Pancreas (tissue), 10 donors: ENCODE data around the gene TLCD3A. TPM values are rescaled to one million over a fixed set of nuclear protein-coding genes. Genes with fewer than 3 reads are reported as not detected.

Experiments
- ATAC-seq, 4 donors: fragments of 200-7000 bp; cut with Tn5 transposase; one replicate each; pipeline versions ENCODE4 v1.8.0 to v1.9.1; 2020; ENCODE audit warnings: mild to moderate bottlenecking in 4 of 4, moderate library complexity in 4 of 4
- DNase-seq, 6 donors: peaks; one replicate each; pipeline ENCODE4 v3.0.0-alpha.2; 2020
- FAIRE-seq: peaks from 2 replicates; lab custom pipeline; 2012; peaks lifted over from hg19 to GRCh38; lab: Jason Lieb, UNC
- H3K27ac ChIP-seq, 4 donors: fragments of 200-600 bp; sonication (generic); 1 replicate in 3 of 4; 2 replicates in 1 of 4; pipeline versions ENCODE4 v1.5.0 to v1.8.0; 2020
- H3K27me3 ChIP-seq, 4 donors: fragments of 200-600 bp; one replicate each; pipeline ENCODE4 v1.8.0; 2021
- H3K36me3 ChIP-seq, 3 donors: fragments of 200-600 bp; sonication (generic) in 1 of 3; one replicate each; pipeline versions ENCODE4 v1.5.0 to v1.8.0; 2020 to 2021
- H3K4me1 ChIP-seq, 3 donors: fragments of 200-600 bp; one replicate each; pipeline ENCODE4 v1.8.0; 2021
- H3K4me3 ChIP-seq, 4 donors: fragments of 200-600 bp; sonication (generic) in 2 of 4; one replicate each; pipeline versions ENCODE4 v1.5.0 to v1.8.0; 2020 to 2021
- H3K9me3 ChIP-seq, 4 donors: fragments of 200-600 bp; one replicate each; pipeline ENCODE4 v1.8.0; 2021
- CTCF ChIP-seq, 4 donors: fragments of 200-600 bp; sonication (generic) in 3 of 4; IDR thresholded peaks; one replicate each; pipeline versions ENCODE4 v1.5.0 to v1.8.0; 2021; ENCODE audit warnings: antibody characterized with exemption in 4 of 4
- WGBS, 2 donors: extraction: QIAGEN DNeasy Blood & Tissue Kit; methylation state at CpG; one replicate each; pipeline ENCODE4 v1.1.7; 2013; 5-methylcytosine and 5-hydroxymethylcytosine counted together
- intact Hi-C, 3 donors: fragments of 100-400 bp; cut with DNase I; formaldehyde crosslinking; loops; one replicate each; pipeline versions ENCODE4 v1.11.1 to v1.14.2; 2022
- polyA plus RNA-seq, 2 donors: library from polyadenylated mRNA; stranded (reverse); fragments of 200-250 nt; gene quantifications; one replicate each; pipeline ENCODE4 v1.2.3, GENCODE V29; 2013
- total RNA-seq, 6 donors: library from RNA; stranded (reverse); fragmentation: NEBNext Ultra II Directional in 4 of 6; extraction: Animal tissue kit (Norgen Biotek cat#: 25700) in 4 of 6; gene quantifications; one replicate each; pipeline versions ENCODE4 v1.2.1 to v1.2.4, GENCODE V29; 2021 to 2023
- donor health status: healthy with polysubstance abuse.
- donor health status: DM: no; HTN: no; CAD: no; lungs with moderate emphysema.
- donor health status: DM: no; HTN: no; CAD: no.
- donor health status: control.
- donor health status: control.
- donor health status: Bipolar disorder and iron deficiency.
- donor health status: DM: yes; HTN: yes; CAD: no.
- donor health status: DM: no; HTN: no; CAD: no.
- donor health status: DM: no; HTN: no; CAD: no.
- donor health status: DM: yes; HTN: yes; CAD: no.

TLCD3A gene
- total and polyA plus RNA-seq, 8 donors, result 3.2 to 9.0 (median 5.9) TPM

- no peak for FAIRE-seq
- ATAC-seq, result no peak
- H3K36me3 ChIP-seq, result peaks cover 0 to 21% (median 3%) of the 10 kb centered on the region in 3 donors
- H3K27me3 ChIP-seq, result no peaks in the 10 kb centered on the region
- no peak overlapping the region for H3K27ac ChIP-seq
- H3K4me1 ChIP-seq, result no peaks in the 10 kb centered on the region
- no peak for DNase-seq
- intact Hi-C loops, result no loop called here
- no peak overlapping the region for H3K4me3 ChIP-seq
- H3K9me3 ChIP-seq, result no peaks in the 10 kb centered on the region
- 82 to 94% methylated on average over 1 of the region's 1 CpG for whole genome bisulfite sequencing, 2 donors
- TF ChIP-seq CTCF (IDR thresholded peaks at IDR 0.05), result no peak
Measured at GRCh38 chr17:705011-705410, 27.4 kb upstream of the TLCD3A start.

GRCh38 chr17:705863-706262 is 26.5 kb upstream of the TLCD3A start:
- Histone ChIP-seq H3K4me1 (no peaks in the 10 kb centered on the region), H3K27ac (no peak overlapping the region), H3K36me3 (peaks cover 0 to 24% (median 3%) of the 10 kb centered on the region in 3 donors), H3K9me3 (no peaks in the 10 kb centered on the region), H3K4me3 (no peak overlapping the region), H3K27me3 (no peaks in the 10 kb centered on the region)
- 42 to 44% methylated on average over 6 of the region's 6 CpGs for WGBS, 2 donors
- ATAC-seq, result peak in 2 of 4 donors; percentile 40 to 55
- no peak for TF ChIP-seq CTCF (IDR thresholded peaks at IDR 0.05)
- no peak for FAIRE-seq
- no peak for DNase-seq
- intact Hi-C loops, result no loop called here

GRCh38 chr17:708132-708531 is 24.3 kb upstream of the TLCD3A start:
- H3K4me3 ChIP-seq, result no peak overlapping the region
- H3K36me3 ChIP-seq, result peaks cover 0 to 21% (median 3%) of the 10 kb centered on the region in 3 donors
- no peaks in the 10 kb centered on the region for H3K9me3 ChIP-seq
- intact Hi-C loops, result no loop called here
- no peak for TF ChIP-seq CTCF (IDR thresholded peaks at IDR 0.05)
- DNase-seq, result peak in 1 of 6 donors; percentile 19
- H3K4me1 ChIP-seq, result peaks cover 5 to 8% (median 6%) of the 10 kb centered on the region in 3 donors
- H3K27me3 ChIP-seq, result no peaks in the 10 kb centered on the region
- WGBS, 2 donors, result 46 to 53% methylated on average over 5 of the region's 5 CpGs
- no peak overlapping the region for H3K27ac ChIP-seq
- FAIRE-seq, result no peak
- no peak for ATAC-seq

- intact Hi-C loops, result no loop called here
- peaks cover 8 to 29% (median 16%) of the 10 kb centered on the region in 3 donors for H3K4me1 ChIP-seq
- H3K4me3 ChIP-seq, result no peak overlapping the region
- WGBS, 2 donors, result 72 to 80% methylated on average over 5 of the region's 5 CpGs
- FAIRE-seq, result no peak
- no peak for TF ChIP-seq CTCF (IDR thresholded peaks at IDR 0.05)
- no peak for ATAC-seq
- no peaks in the 10 kb centered on the region for H3K27me3 ChIP-seq
- H3K36me3 ChIP-seq, result no peaks in the 10 kb centered on the region
- no peaks in the 10 kb centered on the region for H3K9me3 ChIP-seq
- DNase-seq, result no peak
- H3K27ac ChIP-seq, result no peak overlapping the region
Measured at GRCh38 chr17:718075-718474, 14.3 kb upstream of the TLCD3A start.

- intact Hi-C loops, result no loop called here
- Histone ChIP-seq H3K36me3 (no peaks in the 10 kb centered on the region), H3K9me3 (no peaks in the 10 kb centered on the region), H3K27ac (no peak overlapping the region), H3K4me1 (peaks cover 0 to 23% (median 9%) of the 10 kb centered on the region in 3 donors), H3K27me3 (no peaks in the 10 kb centered on the region), H3K4me3 (no peak overlapping the region)
- no peak for TF ChIP-seq CTCF (IDR thresholded peaks at IDR 0.05)
- WGBS, 2 donors, result 71 to 72% methylated on average over 13 of the region's 13 CpGs
- DNase-seq, result no peak
- no peak for ATAC-seq
- no peak for FAIRE-seq
Measured at GRCh38 chr17:720706-721539, 11.5 kb upstream of the TLCD3A start.
